Endothelial cell of umbilical vein (primary cell): ENCODE measurements around the gene WTAP.
"Not testable (repeated sequence)": the region's sequence is repeated elsewhere in the genome, so short reads cannot be mapped to it uniquely, and the experiment has no call there.

ENCODE experiments used
- CTCF ChIP-seq, 2 donors: IDR thresholded peaks; 1 replicate in 1 of 2; 2 replicates in 1 of 2; pipeline ENCODE4 v1.5.1; 2011; ENCODE audit warnings: low read length in 2 of 2, mild to moderate bottlenecking in 2 of 2, moderate library complexity in 2 of 2, control low read depth in 1 of 2, inconsistent platforms in 1 of 2, low read depth in 1 of 2; ENCODE audit not compliant: insufficient read depth in 1 of 2; ENCODE audit errors: extremely low read depth in 1 of 2
- EZH2 ChIP-seq: IDR thresholded peaks from 2 replicates; pipeline ENCODE4 v1.6.1; 2012; ENCODE audit warnings: borderline replicate concordance, low read depth, mild to moderate bottlenecking, moderate library complexity, low read length, inconsistent platforms; ENCODE audit not compliant: severe bottlenecking
- POLR2A ChIP-seq: IDR thresholded peaks from 2 replicates; pipeline ENCODE4 v1.6.1; 2012; ENCODE audit warnings: low read depth, mild to moderate bottlenecking, control low read depth, low read length
- POLR2AphosphoS5 ChIP-seq: IDR thresholded peaks from 2 replicates; pipeline ENCODE4 v1.6.1; 2012; ENCODE audit warnings: low read depth, mild to moderate bottlenecking, control low read depth, low read length, moderate library complexity; ENCODE audit not compliant: insufficient read depth

GRCh38 chr6:159690135-159690534 is 37.2 kb upstream of the WTAP start:
- TF ChIP-seq CTCF (IDR thresholded peaks at IDR 0.05; ENCODE audit: extremely low read depth in 1 of 2, insufficient read depth in 1 of 2, low read depth in 1 of 2, low read length in 2 of 2); POLR2A; EZH2; POLR2AphosphoS5: not testable (repeated sequence)
